SK-N-SH treated with all-trans-retinoic acid at 6 μM for 48 hours (cell line): ENCODE data around the gene KLF6.

ENCODE experiments used
- TCF4 ChIP-seq: fragments of 250-450 bp; sonication (Bioruptor Pico); IDR thresholded peaks from 2 replicates; pipeline ENCODE4 v1.8.0; 2021; ENCODE audit warnings: mild to moderate bottlenecking, moderate library complexity, borderline replicate concordance
- ZFP3 ChIP-seq: fragments of 250-450 bp; sonication (Bioruptor Pico); IDR thresholded peaks from 2 replicates; pipeline ENCODE4 v1.5.0; 2020; ENCODE audit warnings: mild to moderate bottlenecking, moderate library complexity
- ZNF8 ChIP-seq: fragments of 450-650 bp; formaldehyde crosslinking; IDR thresholded peaks from 2 replicates; pipeline ENCODE4 v1.5.0; 2020; ENCODE audit warnings: mild to moderate bottlenecking, moderate library complexity
- TF ChIP-seq, protein P1 (sequence below): fragments of 250-450 bp; sonication (Bioruptor Pico); IDR thresholded peaks from 2 replicates; pipeline ENCODE4 v1.5.1; 2020; ENCODE audit warnings: low read depth, mild to moderate bottlenecking, moderate library complexity
- TF ChIP-seq, protein P2 (sequence below): fragments of 250-450 bp; sonication (Bioruptor Pico); IDR thresholded peaks from 2 replicates; pipeline ENCODE4 v1.8.0; 2020; ENCODE audit warnings: mild to moderate bottlenecking, moderate library complexity, borderline replicate concordance

DNA sequence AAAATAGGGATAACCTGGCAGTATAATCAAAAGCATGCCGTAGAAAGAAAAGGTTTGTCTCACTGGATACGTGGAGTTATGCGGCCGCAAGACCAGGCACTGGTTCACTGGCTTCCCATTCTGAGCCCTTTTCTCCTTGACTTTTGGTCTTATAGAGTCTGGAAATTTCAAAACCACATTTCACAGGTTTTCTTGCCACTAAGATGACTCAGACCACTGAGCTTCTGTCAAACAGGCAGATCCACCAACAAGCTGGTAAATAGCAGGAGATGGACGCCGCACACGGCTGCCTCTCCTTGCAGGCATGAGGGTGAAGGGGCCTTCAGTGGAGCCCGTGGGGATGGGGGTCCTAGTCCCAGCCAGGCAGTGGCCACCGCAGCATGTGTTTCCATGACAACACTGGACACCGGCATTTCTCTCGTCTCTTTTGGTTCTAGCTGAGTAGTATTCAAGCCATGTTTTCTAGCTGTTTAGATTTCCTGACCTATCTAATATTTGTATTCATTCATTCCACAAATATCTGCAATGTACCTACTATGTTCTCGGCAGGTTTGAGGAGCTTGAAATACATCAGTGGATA is 55.5 kb downstream of the KLF6 start:
- no peak for TF ChIP-seq ZNF8 (CRISPR knock-in tag)
- TF ChIP-seq, protein P1, sequence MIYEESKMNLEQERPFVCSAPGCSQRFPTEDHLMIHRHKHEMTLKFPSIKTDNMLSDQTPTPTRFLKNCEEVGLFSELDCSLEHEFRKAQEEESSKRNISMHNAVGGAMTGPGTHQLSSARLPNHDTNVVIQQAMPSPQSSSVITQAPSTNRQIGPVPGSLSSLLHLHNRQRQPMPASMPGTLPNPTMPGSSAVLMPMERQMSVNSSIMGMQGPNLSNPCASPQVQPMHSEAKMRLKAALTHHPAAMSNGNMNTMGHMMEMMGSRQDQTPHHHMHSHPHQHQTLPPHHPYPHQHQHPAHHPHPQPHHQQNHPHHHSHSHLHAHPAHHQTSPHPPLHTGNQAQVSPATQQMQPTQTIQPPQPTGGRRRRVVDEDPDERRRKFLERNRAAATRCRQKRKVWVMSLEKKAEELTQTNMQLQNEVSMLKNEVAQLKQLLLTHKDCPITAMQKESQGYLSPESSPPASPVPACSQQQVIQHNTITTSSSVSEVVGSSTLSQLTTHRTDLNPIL (CRISPR knock-in tag), result no peak
- TF ChIP-seq, protein P2, sequence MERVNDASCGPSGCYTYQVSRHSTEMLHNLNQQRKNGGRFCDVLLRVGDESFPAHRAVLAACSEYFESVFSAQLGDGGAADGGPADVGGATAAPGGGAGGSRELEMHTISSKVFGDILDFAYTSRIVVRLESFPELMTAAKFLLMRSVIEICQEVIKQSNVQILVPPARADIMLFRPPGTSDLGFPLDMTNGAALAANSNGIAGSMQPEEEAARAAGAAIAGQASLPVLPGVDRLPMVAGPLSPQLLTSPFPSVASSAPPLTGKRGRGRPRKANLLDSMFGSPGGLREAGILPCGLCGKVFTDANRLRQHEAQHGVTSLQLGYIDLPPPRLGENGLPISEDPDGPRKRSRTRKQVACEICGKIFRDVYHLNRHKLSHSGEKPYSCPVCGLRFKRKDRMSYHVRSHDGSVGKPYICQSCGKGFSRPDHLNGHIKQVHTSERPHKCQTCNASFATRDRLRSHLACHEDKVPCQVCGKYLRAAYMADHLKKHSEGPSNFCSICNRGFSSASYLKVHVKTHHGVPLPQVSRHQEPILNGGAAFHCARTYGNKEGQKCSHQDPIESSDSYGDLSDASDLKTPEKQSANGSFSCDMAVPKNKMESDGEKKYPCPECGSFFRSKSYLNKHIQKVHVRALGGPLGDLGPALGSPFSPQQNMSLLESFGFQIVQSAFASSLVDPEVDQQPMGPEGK (CRISPR knock-in tag), result no peak
- no peak for TF ChIP-seq ZFP3 (CRISPR knock-in tag)
- no peak for TF ChIP-seq TCF4 (CRISPR knock-in tag)
